ENCODE data around the gene CTNND2.

Gene CTNND2

GRCh38 chr5:11527652-11528349, 376.4 kb downstream of the CTNND2 start:
- DNase-seq (ENCODE audit: low read depth in 2 of 3, low spot score in 1 of 3), result no peak

- no peak for DNase-seq (ENCODE audit: low read depth in 2 of 3, low spot score in 1 of 3)
Observed at GRCh38 chr5:11525020-11525419, 379.2 kb downstream of the CTNND2 start.

DNA sequence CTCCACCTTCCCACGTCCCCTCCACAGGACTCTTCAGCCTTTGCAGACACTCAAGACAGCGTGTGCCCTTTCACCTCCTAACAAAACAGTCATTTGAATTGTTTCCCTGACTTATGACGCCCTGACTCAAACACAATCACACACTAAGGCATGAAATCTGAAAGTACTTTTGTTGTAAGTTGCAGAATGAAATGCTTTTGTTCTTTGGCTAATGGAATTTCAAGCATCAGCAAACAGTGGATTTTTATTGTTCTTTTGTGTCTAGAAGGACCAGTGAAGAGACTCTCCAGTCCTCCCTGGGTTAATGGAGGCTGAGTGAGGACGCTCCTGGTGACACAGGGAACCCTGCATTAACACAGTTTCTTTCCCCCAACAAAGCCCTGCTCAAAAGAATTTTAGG, 380.1 kb downstream of the CTNND2 start:
- DNase-seq (ENCODE audit: low read depth in 2 of 3, low spot score in 1 of 3), result no peak

GRCh38 chr5:11522796-11523195, 381.4 kb downstream of the CTNND2 start:
- no peak for DNase-seq (ENCODE audit: low read depth in 2 of 3, low spot score in 1 of 3)

DNA sequence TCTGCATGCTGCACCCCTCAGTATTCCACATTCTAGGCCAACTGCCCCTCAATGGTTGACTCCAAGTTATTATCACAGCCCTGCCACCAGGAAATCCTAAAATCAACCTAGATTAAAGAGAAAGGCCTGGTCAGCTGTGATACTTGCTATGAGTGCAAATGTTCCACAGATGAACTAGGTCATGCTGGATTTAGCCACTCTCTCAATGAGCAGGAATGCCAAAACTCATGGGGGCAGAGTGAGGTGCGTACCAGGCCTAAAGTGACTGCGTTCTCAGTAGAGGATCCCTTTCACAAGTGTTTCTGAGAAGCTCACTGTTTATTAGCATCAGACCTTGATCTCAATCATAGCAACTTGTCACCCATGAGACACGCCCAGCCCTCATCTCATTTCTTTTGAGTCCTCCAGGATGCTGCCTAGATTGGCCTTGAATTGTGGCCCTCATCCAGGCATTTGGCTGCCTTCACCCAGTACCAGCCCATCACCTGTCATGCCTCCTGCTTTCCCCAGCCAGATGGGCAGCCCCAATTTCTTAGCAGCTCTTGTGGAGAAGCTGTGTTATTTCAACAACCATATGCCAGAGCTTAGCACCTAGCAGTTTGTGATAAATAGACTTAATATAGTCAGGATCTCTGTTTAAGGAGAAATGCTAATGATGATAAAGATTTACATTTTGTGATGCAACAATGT, 383.9 kb downstream of the CTNND2 start:
- no peak for DNase-seq (ENCODE audit: low read depth in 2 of 3, low spot score in 1 of 3)

GRCh38 chr5:11519236-11519635, 385.0 kb downstream of the CTNND2 start:
- DNase-seq (ENCODE audit: low read depth in 2 of 3, low spot score in 1 of 3), result no peak

- no peak for DNase-seq (ENCODE audit: low read depth in 2 of 3, low spot score in 1 of 3)
Observed at GRCh38 chr5:11518676-11519075, 385.6 kb downstream of the CTNND2 start.

DNA sequence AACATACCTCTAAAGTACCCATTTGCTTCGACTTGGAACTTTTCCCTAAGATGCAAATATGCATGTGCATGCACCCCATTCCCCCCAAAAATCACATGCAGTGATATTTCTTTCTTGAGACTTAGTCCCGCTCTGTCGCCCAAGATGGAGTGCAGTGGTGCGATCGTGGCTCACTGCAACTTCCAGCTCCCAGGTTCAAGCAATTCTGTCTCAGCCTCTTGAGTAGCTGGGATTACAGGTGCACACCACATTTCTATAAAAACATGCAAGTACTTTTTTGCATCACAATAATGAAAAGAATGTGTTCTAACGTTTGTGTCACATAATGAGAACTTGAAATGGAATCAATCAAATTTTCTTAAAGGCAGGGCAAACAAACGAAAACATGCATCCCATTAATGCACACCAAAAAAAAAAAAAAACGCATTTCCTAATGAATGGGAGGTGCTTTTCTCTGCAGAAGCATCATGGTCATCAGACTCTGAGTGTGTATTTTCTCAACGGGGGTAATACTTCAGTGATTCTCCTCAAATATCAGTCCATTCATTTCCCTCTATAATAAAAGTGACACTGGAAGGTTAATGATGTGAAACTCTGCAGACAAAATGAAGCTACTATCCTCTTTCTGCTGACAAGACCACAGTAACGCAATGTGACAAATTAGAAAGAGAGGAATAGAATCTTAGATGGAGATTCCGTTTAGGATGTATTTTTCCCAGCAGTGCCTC, 389.4 kb downstream of the CTNND2 start:
- DNase-seq (ENCODE audit: low read depth in 2 of 3, low spot score in 1 of 3), result no peak

- no peak for DNase-seq (ENCODE audit: low read depth in 2 of 3, low spot score in 1 of 3)
Observed at GRCh38 chr5:11511878-11512277, 392.4 kb downstream of the CTNND2 start.

- no peak for DNase-seq (ENCODE audit: low read depth in 2 of 3, low spot score in 1 of 3)
Observed at GRCh38 chr5:11510889-11511288, 393.4 kb downstream of the CTNND2 start.

DNA sequence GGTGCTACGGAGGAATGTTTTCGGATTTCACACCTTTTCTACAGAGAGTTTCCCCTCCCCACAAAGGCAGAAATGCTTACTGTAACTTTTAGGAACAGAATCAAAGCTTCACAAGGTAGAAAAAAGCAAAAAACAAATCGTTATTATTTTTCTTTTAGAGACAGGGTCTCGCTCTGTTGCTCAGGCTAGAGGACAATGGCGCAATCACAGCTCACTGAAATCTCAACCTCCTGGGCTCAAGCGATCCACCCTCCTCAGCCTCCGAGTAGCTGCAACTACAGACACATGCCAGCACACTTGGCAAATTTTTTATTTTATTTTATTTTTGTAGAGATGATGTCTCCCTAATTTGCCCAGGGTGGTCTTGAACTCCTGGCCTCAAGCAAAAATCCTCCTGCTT, 394.5 kb downstream of the CTNND2 start:
- DNase-seq (ENCODE audit: low read depth in 2 of 3, low spot score in 1 of 3), result no peak

DNA sequence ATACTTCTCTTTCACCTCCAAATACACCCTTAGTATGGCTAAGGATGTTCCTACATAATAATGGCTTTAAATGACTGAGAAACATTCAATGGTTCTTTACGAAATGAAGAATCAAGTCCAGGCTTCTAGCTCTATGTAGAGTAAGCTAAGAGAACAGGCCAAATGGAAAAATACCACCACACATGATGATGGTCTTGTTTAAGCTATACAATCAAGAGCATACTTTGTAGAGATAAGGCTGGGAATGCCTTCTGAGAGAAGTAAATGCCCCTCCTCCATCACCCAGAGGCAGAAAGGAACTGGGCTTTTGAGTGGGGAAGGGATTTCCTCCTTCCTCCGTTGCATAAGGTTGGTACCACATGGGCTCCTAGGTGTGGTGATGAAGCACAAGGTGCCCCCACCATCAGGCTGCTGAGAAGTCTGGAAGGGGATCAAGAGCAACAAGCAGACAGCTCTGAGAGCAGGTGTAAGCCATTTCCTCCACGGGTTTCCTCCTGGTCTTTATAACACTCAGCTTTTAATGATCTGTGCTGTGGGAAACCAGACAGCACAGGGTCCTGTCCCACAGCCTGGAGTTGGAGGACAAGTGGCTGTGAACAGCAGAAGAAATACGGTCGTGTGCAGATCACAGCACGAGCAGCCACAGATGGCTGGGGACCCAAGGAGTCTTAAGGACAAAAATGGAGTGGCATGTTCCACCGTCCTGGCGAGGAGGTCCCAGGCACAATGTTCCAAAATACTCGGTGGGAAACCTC, 396.9 kb downstream of the CTNND2 start:
- DNase-seq (ENCODE audit: low read depth in 2 of 3, low spot score in 1 of 3), result no peak

- DNase-seq (ENCODE audit: low read depth in 2 of 3, low spot score in 1 of 3), result no peak
Observed at GRCh38 chr5:11504886-11505193, 399.4 kb downstream of the CTNND2 start.

GRCh38 chr5:11504065-11504885, 400.0 kb downstream of the CTNND2 start:
- no peak for DNase-seq (ENCODE audit: low read depth in 2 of 3, low spot score in 1 of 3)

- no peak for DNase-seq (ENCODE audit: low read depth in 2 of 3, low spot score in 1 of 3)
Observed at GRCh38 chr5:11502783-11503182, 401.5 kb downstream of the CTNND2 start.

- no peak for DNase-seq (ENCODE audit: low read depth in 2 of 3, low spot score in 1 of 3)
Observed at GRCh38 chr5:11497651-11498050, 406.6 kb downstream of the CTNND2 start.

GRCh38 chr5:11496137-11496719, 408.0 kb downstream of the CTNND2 start:
- DNase-seq (ENCODE audit: low read depth in 2 of 3, low spot score in 1 of 3), result no peak

- no peak for DNase-seq (ENCODE audit: low read depth in 2 of 3, low spot score in 1 of 3)
Observed at GRCh38 chr5:11494340-11494739, 409.9 kb downstream of the CTNND2 start.

GRCh38 chr5:11491404-11492075, 412.7 kb downstream of the CTNND2 start:
- no peak for DNase-seq (ENCODE audit: low read depth in 2 of 3, low spot score in 1 of 3)

GRCh38 chr5:11483630-11484029, 420.6 kb downstream of the CTNND2 start:
- DNase-seq (ENCODE audit: low read depth in 2 of 3, low spot score in 1 of 3), result no peak
